ENCODE measurements around the gene TAAR2. TPM values are rescaled to one million over a fixed set of nuclear protein-coding genes. Genes with fewer than 3 reads are reported as not detected.
"Not testable (repeated sequence)": the region's sequence is repeated elsewhere in the genome, so short reads cannot be mapped to it uniquely, and the experiment has no call there.

TAAR2 gene
- total RNA-seq, 1 donor from 2014 or later, result not detected

GRCh38 chr6:132612449-132613108, 11.5 kb downstream of the TAAR2 start:
- TF ChIP-seq CTCF (IDR thresholded peaks at IDR 0.05; ENCODE audit: borderline replicate concordance), result no peak
- H3K27me3 ChIP-seq (ENCODE audit: low read depth), result peaks cover 4% of the 10 kb centered on the region
- no peak overlapping the region for H3K27ac ChIP-seq (replicated peaks)
- H3K9me3 ChIP-seq (replicated peaks), result no peaks in the 10 kb centered on the region
- intact Hi-C loops (cut with micrococcal nuclease), result no loop called here
- H3K36me3 ChIP-seq, result no peaks in the 10 kb centered on the region
- H3K4me1 ChIP-seq, result no peaks in the 10 kb centered on the region
- DNase-seq, result no peak
- no peak overlapping the region for H3K4me3 ChIP-seq

GRCh38 chr6:132611616-132612015, 12.5 kb downstream of the TAAR2 start:
- Histone ChIP-seq H3K27me3 (ENCODE audit: low read depth) (no peaks in the 10 kb centered on the region), H3K36me3 (no peaks in the 10 kb centered on the region), H3K4me1 (no peaks in the 10 kb centered on the region), H3K4me3 (no peak overlapping the region), H3K27ac (replicated peaks) (no peak overlapping the region), H3K9me3 (replicated peaks) (no peaks in the 10 kb centered on the region)
- intact Hi-C loops (cut with micrococcal nuclease), result no loop called here
- TF ChIP-seq CTCF (IDR thresholded peaks at IDR 0.05; ENCODE audit: borderline replicate concordance), result no peak
- DNase-seq, result no peak

GRCh38 chr6:132607544-132608233, 16.4 kb downstream of the TAAR2 start:
- intact Hi-C loops (cut with micrococcal nuclease), result no loop called here
- no peak for DNase-seq

GRCh38 chr6:132604635-132605152, 19.4 kb downstream of the TAAR2 start:
- H3K27me3 ChIP-seq (ENCODE audit: low read depth), result no peaks in the 10 kb centered on the region
- H3K9me3 ChIP-seq (replicated peaks), result no peaks in the 10 kb centered on the region
- no peaks in the 10 kb centered on the region for H3K4me1 ChIP-seq
- intact Hi-C loops (cut with micrococcal nuclease), result no loop called here
- TF ChIP-seq CTCF (IDR thresholded peaks at IDR 0.05; ENCODE audit: borderline replicate concordance), result no peak
- DNase-seq, result no peak
- no peak overlapping the region for H3K27ac ChIP-seq (replicated peaks)
- no peak overlapping the region for H3K4me3 ChIP-seq
- no peaks in the 10 kb centered on the region for H3K36me3 ChIP-seq

More at GRCh38 chr6:132607544-132608233, 16.4 kb downstream of the TAAR2 start:
- Histone ChIP-seq H3K36me3 (no peaks in the 10 kb centered on the region), H3K4me1 (no peaks in the 10 kb centered on the region), H3K4me3 (no peak overlapping the region), H3K27me3 (ENCODE audit: low read depth) (no peaks in the 10 kb centered on the region), H3K27ac (replicated peaks) (no peak overlapping the region), H3K9me3 (replicated peaks) (no peaks in the 10 kb centered on the region)
- no peak for TF ChIP-seq CTCF (IDR thresholded peaks at IDR 0.05; ENCODE audit: borderline replicate concordance)

- H3K36me3 ChIP-seq; H3K9me3 ChIP-seq (replicated peaks); intact Hi-C loops (cut with micrococcal nuclease); H3K27ac ChIP-seq (replicated peaks); DNase-seq; H3K4me1 ChIP-seq; H3K4me3 ChIP-seq: not testable (repeated sequence)
- peaks cover 13% of the 10 kb centered on the region for H3K27me3 ChIP-seq (ENCODE audit: low read depth)
Observed at GRCh38 chr6:132600900-132601299, 23.2 kb downstream of the TAAR2 start.

GRCh38 chr6:132598473-132598872, 25.6 kb downstream of the TAAR2 start:
- Histone ChIP-seq H3K4me3 (no peak overlapping the region), H3K27me3 (ENCODE audit: low read depth) (peaks cover 13% of the 10 kb centered on the region), H3K27ac (replicated peaks) (no peak overlapping the region), H3K4me1 (no peaks in the 10 kb centered on the region), H3K9me3 (replicated peaks) (no peaks in the 10 kb centered on the region), H3K36me3 (no peaks in the 10 kb centered on the region)
- TF ChIP-seq CTCF (IDR thresholded peaks at IDR 0.05; ENCODE audit: borderline replicate concordance), result no peak
- DNase-seq, result no peak
- intact Hi-C loops (cut with micrococcal nuclease), result no loop called here

All from left ventricle myocardium inferior (tissue), 1 donor.